GM12891 (cell line): ENCODE results near the gene HDAC4.

Source experiments
- PAX5 ChIP-seq: IDR thresholded peaks from 2 replicates; pipeline ENCODE4 v1.6.1; 2011; ENCODE audit warnings: low read length, moderate library complexity, mild to moderate bottlenecking; ENCODE audit not compliant: insufficient read depth, severe bottlenecking
- POLR2A ChIP-seq: IDR thresholded peaks from 2 replicates; pipeline ENCODE4 v1.6.1; 2011; ENCODE audit warnings: low read depth, low read length, control low read depth
- POLR2AphosphoS5 ChIP-seq: IDR thresholded peaks from 2 replicates; pipeline ENCODE4 v1.6.1; 2011; ENCODE audit warnings: low read depth, low read length, control low read depth
- POU2F2 ChIP-seq: IDR thresholded peaks from 2 replicates; pipeline ENCODE4 v1.6.1; 2011; ENCODE audit warnings: low read depth, mild to moderate bottlenecking, control low read depth, low read length, moderate library complexity
- SPI1 ChIP-seq: IDR thresholded peaks from 2 replicates; pipeline ENCODE4 v1.6.1; 2011; ENCODE audit warnings: low read depth, low read length, control low read depth
- TAF1 ChIP-seq: IDR thresholded peaks from 2 replicates; pipeline ENCODE4 v1.6.1; 2011; ENCODE audit warnings: low read depth, low read length, control low read depth

GRCh38 chr2:239244625-239245024 lies 156.2 kb downstream of the HDAC4 start:
- TF ChIP-seq POLR2AphosphoS5 (no peak), POLR2A (no peak), TAF1 (no peak), SPI1 (no peak), PAX5 (no peak), POU2F2 (no peak)
